Measurements from ENCODE around the gene PRR20B.
"Not testable (repeated sequence)": the region's sequence is repeated elsewhere in the genome, so short reads cannot be mapped to it uniquely, and the experiment has no call there.

The PRR20B gene

GRCh38 chr13:57147188-57147587 lies at the start of gene PRR20B:
Gene PRR20B (plus strand): TSS chr13:57147488. CDS start chr13:57147875, 387 bp downstream.
- DNase-seq (ENCODE audit: low read depth), result not testable (repeated sequence)

DNA sequence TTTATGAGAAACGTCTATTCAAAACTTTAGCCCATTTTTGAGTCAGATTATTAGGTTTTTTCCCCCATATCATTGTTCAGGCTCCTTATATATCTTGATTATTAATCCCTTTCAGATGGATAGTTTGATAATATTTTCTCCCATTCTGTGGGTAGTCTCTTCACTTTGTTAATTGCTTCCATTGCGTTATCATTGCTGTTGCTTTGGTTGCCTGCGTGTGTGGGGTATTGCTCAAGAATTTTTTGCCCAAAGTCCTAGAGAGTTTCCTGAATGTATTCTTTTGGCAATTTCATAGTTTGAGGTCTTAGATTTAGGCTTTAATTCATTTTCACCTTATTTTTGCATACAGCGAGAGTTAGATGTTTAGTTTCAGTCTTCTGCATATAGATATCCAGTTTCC lies 32.3 kb upstream of the PRR20B start:
- no peak for DNase-seq (ENCODE audit: low read depth)

DNA sequence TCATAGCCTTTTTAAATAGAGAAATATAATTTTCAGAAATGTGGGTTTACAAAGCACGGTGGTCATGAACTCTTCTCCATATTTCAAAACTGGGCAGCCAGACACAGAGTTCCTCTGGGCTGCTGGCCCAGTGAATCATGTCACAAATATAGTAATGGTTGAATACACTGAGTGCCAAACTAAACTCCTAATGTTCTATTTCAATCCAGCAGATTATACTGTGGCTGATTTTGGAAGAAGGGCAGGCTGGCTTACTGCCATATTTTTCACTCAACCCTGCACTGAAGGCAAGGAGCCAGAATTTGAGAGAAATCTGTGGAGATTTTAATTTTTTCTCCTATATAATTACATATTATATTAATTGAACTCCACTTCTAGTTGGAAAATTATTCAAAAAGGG lies 23.6 kb upstream of the PRR20B start:
- DNase-seq (ENCODE audit: low read depth), result no peak

DNA sequence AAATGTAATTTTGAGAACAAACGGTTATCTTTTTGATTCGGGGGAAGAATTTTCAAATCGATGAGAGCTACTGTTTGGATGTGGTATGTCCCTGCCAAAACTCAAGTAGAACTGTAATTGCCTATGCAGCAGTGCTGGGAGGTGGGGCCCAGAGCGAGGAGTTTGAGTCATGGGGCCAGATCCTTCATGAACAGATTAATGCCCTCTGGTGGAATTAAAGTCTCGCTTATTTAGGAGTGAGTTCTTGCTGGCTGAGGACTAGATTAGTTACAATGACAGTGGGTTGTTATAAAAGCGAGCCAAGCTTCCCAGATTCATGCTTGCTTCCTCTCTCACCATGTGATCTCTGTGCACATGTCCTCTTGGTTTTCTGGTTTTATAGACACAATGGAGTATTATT lies 18.4 kb upstream of the PRR20B start:
- no peak for DNase-seq (ENCODE audit: low read depth)

DNA sequence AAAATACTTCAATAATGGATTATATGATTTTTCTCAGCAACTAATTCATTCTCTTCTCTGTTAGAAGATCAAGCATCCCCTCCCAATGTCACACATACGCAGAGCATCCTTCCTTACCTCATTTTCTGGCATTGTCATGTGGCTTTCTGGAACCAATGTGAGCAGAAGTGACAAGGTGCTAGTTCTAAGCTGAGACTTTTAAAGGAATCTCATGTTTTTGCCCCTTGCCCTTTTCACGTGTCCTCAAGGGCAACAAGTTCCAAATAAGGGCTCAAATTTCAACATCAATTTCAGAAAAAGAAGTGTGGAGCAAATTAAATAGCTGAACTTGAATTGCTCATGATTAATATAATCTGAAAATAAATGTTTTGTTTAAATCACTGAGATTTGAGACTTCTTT lies 11.2 kb upstream of the PRR20B start:
- DNase-seq (ENCODE audit: low read depth), result no peak

DNA sequence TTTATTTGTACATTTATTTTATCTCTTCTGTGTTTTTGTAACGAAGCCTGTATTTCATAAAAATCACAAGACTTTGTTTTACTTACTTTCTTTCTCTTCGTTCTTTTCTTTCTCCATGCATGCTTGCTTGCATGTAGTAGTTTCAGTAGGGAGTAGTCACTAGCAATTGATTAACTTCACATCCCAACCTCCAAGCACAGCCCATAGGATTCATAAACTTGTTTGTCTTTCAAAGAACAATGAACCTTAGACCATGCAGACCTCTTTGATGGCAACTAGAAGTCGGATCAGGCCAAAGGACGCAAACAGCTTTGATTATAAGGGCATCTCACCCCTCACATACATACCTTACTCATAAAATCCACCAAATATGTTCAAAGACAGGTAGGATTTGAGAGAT lies 9.7 kb upstream of the PRR20B start:
- DNase-seq (ENCODE audit: low read depth), result no peak

DNA sequence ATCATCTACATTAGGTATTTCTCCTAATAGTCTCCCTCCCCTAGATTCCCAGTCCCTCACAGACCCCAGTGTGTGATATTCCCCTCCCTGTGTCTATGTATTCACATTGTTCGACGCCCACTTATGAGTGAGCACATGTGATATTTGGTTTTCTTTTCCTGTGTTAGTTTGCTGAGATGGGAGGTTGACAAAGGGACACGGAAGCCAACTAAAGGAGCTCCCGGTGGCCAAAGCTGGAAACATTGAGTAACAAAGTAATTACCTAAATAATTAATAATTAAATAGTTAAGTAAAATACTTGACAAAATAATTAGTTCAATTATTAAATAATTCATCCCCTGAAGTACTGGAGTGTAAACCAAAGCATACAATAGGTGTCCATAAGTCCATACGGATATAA lies 8.3 kb upstream of the PRR20B start:
- DNase-seq (ENCODE audit: low read depth), result no peak

DNA sequence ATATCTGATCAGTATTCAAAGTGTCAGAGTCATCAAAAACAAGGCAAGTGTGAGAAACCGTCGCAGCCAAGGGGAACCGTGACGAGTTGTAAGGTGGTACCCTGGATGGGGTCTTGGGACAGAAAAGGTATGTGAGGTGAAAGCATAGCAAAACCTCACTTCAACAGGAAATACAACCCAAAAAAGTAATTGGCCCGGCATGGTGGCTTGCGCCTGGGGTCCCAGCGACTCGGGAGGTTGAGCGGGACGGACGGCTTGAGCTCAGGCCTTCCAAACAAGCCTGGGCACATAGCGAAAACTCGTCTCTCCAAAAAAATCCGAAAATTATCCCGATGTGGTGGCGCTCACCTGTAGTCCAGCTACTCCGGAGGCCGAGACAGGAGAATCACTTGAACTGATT lies 7.5 kb upstream of the PRR20B start:
- not testable (repeated sequence) for DNase-seq (ENCODE audit: low read depth)

GRCh38 chr13:57140235-57140968 lies 6.9 kb upstream of the PRR20B start, which contains the start of gene PRR20A:
Gene PRR20A (plus strand): TSS chr13:57140918. CDS start chr13:57141305, 387 bp downstream.
- not testable (repeated sequence) for DNase-seq (ENCODE audit: low read depth)

DNA sequence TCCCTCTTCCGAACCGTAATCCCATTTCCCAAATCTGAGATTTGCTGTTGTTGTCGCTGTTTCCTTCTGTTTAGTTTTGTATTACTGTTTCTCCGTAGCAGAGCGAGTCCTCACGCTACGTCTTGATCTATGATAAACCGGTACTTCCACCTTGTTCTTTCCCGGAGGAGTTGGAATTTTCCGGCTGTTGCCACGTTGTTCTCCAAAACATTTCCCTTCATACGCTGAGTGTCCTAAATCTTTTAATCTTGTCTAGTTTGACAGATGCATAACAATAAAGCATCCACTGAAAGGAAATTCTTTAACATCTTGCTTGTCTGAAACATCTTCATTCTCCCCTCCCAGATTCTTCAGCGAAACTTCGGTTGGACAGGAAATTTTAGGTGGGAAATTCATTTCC lies 818 bp downstream of the PRR20B start:
- DNase-seq (ENCODE audit: low read depth), result not testable (repeated sequence)

DNA sequence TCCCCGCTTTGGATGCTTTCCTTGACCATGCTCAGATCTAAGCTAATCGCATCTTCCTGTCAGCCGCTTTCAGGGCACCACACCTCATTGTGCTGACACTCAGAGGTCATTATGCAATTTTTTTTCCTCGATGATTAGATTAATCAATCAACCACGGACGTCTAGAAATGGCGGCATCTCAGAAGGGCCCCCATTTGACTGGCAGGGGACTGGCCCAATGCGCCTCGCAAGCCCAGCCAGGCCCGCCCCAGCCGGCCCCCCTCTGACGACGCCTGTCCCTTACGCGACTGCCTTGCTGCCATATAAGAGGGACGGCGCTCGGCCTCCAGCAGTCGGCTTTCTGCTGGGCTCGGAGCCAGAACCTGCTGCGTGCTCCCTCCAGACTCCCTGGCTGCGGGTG lies 6.5 kb downstream of the PRR20B start, which contains the start of gene PRR20C:
PRR20C (plus strand) TSS at position 301 of the 400 bp plus-strand sequence. CDS start 387 bp downstream, outside the sequence.
- DNase-seq (ENCODE audit: low read depth), result not testable (repeated sequence)

DNA sequence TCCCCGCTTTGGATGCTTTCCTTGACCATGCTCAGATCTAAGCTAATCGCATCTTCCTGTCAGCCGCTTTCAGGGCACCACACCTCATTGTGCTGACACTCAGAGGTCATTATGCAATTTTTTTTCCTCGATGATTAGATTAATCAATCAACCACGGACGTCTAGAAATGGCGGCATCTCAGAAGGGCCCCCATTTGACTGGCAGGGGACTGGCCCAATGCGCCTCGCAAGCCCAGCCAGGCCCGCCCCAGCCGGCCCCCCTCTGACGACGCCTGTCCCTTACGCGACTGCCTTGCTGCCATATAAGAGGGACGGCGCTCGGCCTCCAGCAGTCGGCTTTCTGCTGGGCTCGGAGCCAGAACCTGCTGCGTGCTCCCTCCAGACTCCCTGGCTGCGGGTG lies 13.0 kb downstream of the PRR20B start, which contains the start of gene PRR20D:
PRR20D (plus strand) TSS at position 301 of the 400 bp plus-strand sequence. CDS start 387 bp downstream, outside the sequence.
- not testable (repeated sequence) for DNase-seq (ENCODE audit: low read depth)

DNA sequence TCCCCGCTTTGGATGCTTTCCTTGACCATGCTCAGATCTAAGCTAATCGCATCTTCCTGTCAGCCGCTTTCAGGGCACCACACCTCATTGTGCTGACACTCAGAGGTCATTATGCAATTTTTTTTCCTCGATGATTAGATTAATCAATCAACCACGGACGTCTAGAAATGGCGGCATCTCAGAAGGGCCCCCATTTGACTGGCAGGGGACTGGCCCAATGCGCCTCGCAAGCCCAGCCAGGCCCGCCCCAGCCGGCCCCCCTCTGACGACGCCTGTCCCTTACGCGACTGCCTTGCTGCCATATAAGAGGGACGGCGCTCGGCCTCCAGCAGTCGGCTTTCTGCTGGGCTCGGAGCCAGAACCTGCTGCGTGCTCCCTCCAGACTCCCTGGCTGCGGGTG lies 19.6 kb downstream of the PRR20B start, which contains the start of gene PRR20E:
PRR20E (plus strand) TSS at position 301 of the 400 bp plus-strand sequence. CDS start 387 bp downstream, outside the sequence.
- DNase-seq (ENCODE audit: low read depth), result not testable (repeated sequence)

- DNase-seq (ENCODE audit: low read depth), result no peak
These were observed 44.4 kb downstream of the PRR20B start for GRCh38 chr13:57191667-57192066.

Measured in activated T-helper 9 cell treated with anti-CD3 and anti-CD28 coated beads, Interleukin-2, amount 50 U/mL, for 16 hours (primary cell).